ENCODE data around the gene PPFIBP1. TPM values are rescaled to one million over a fixed set of nuclear protein-coding genes. Genes with fewer than 3 reads are reported as not detected.

PPFIBP1 gene
- polyA plus RNA-seq, 1 experiment = 47.5 TPM

DNA sequence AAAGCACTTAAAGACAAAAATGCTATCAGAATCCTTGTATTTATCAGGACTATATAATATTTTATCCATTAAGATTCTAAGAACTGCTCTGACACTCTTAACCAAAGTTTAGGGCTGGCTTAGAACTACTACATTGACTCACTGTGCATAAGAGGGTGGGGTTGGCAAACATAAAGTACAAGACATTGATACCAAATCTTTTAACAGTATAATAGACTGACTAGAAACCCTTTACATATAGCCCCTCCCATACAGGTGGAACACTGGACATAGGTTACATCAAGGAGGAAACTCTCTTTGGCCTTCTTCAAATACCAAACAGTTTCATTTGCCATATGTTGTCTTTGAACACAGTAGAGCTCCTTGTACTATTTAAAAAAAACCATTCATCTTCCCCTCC lies 156.6 kb downstream of the PPFIBP1 start:
- H3K27me3 ChIP-seq (ENCODE audit: control insufficient read depth, insufficient read depth, low read length) = no peaks in the 10 kb centered on the region
- DNase-seq (ENCODE audit: low read depth) = no peak
- peaks cover 13% of the 10 kb centered on the region for H3K36me3 ChIP-seq (ENCODE audit: control insufficient read depth, insufficient read depth, low read length)
- ChIA-PET POLR2A (no interaction called here), CTCF (interaction anchor here (0.5 kb wide), 1 partner anchor 22 kb away, joined by 3 read pairs; no protein-coding TSS in a partner anchor)
- TF ChIP-seq, protein P1, sequence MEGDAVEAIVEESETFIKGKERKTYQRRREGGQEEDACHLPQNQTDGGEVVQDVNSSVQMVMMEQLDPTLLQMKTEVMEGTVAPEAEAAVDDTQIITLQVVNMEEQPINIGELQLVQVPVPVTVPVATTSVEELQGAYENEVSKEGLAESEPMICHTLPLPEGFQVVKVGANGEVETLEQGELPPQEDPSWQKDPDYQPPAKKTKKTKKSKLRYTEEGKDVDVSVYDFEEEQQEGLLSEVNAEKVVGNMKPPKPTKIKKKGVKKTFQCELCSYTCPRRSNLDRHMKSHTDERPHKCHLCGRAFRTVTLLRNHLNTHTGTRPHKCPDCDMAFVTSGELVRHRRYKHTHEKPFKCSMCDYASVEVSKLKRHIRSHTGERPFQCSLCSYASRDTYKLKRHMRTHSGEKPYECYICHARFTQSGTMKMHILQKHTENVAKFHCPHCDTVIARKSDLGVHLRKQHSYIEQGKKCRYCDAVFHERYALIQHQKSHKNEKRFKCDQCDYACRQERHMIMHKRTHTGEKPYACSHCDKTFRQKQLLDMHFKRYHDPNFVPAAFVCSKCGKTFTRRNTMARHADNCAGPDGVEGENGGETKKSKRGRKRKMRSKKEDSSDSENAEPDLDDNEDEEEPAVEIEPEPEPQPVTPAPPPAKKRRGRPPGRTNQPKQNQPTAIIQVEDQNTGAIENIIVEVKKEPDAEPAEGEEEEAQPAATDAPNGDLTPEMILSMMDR (IDR thresholded peaks at IDR 0.05; ENCODE audit: insufficient read depth, low read depth, low read length) = no peak
- H3K4me3 ChIP-seq (ENCODE audit: low read depth, low read length) = no peak overlapping the region

DNA sequence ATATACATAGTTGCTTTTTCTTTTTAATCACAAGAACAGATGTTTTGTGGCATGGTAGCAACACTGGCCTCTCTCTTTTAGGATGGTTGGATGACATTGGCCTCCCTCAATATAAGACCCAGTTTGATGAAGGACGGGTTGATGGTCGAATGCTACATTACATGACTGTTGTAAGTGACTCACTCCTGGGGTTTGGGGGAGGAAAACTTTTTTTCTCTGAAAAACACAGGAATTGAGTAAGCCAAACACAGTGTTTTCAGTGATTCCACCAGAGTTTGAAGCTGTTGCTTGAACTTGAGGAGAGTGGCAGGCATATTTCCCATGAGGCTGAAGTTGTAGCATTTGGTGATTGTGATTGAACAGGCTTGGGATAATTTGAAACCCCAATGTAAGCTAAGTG lies 158.5 kb downstream of the PPFIBP1 start:
- ChIA-PET POLR2A (no interaction called here), CTCF (interaction anchor here (0.9 to 1.3 kb wide), 2 partner anchors 10 to 21 kb away, joined by 3 to 5 read pairs; no protein-coding TSS in a partner anchor)
- Histone ChIP-seq H3K27me3 (ENCODE audit: control insufficient read depth, insufficient read depth, low read length) (no peaks in the 10 kb centered on the region), H3K4me3 (ENCODE audit: low read depth, low read length) (no peak overlapping the region), H3K36me3 (ENCODE audit: control insufficient read depth, insufficient read depth, low read length) (peaks cover 6% of the 10 kb centered on the region)
- TF ChIP-seq, protein P1 (IDR thresholded peaks at IDR 0.05; ENCODE audit: insufficient read depth, low read depth, low read length) = no peak
- no peak for DNase-seq (ENCODE audit: low read depth)

DNA sequence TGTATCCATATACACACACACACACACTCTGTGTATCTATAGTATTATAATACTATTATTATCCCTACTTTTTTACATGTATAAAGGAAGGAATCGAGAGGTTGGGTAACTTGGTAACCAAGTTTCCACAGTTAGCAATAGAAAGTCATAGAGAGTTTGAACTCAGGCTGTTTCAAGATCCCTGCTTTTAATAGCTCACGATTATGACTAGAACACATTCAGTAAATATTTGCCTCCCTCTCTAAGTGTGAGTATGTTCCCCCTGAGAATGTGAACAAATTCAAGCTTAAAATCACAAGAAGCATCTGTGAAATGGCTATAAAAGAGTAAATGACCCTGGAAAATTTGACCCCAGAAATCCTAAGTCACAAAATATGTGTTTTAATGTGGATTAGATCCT lies 161.3 kb downstream of the PPFIBP1 start:
- DNase-seq (ENCODE audit: low read depth) = no peak
- ChIA-PET CTCF (no interaction called here), POLR2A (no interaction called here)
- TF ChIP-seq, protein P1 (IDR thresholded peaks at IDR 0.05; ENCODE audit: insufficient read depth, low read depth, low read length) = no peak
- Histone ChIP-seq H3K27me3 (ENCODE audit: control insufficient read depth, insufficient read depth, low read length) (no peaks in the 10 kb centered on the region), H3K36me3 (ENCODE audit: control insufficient read depth, insufficient read depth, low read length) (peaks cover 12% of the 10 kb centered on the region), H3K4me3 (ENCODE audit: low read depth, low read length) (no peak overlapping the region)

DNA sequence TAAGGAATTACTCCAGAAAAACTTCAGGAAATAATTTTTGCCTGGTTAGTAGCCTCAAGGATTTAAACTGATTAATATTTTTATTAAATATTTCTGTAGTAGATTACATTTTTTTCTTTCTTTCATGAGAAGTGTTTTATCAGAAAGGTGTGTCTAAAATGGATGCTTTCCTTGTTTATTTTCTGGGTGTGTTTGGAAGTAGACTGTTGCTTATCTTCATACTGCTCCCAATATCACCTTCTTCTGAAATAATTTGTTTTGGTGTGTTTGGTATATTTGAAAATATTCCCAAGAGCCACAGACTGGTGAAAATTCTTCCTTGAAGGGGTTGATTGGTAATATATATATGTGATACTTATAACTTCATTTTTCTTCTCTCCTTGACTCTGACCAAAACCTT lies 162.1 kb downstream of the PPFIBP1 start:
- POLR2A ChIA-PET = no interaction called here
- H3K36me3 ChIP-seq (ENCODE audit: control insufficient read depth, insufficient read depth, low read length) = peaks cover 14% of the 10 kb centered on the region
- CTCF ChIA-PET = no interaction called here

DNA sequence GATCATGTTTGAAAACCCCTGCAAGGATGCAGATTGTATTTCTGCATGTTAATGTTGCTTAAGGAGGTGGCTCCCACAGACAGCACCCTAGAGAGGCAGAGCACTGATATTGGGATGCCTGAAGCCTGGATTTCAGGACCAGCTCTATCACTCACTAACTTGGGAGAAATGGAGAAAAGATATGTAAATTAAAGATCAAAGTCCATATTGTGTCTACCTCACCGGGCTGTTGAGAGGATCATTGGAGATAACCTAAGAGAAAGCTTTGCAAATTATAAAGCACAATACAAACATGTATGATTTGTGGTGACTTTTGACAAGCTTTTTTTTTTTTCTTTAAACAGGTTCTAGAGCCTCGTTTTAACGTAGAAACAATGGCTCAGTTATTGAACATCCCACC lies 164.7 kb downstream of the PPFIBP1 start:
- no peak for DNase-seq (ENCODE audit: low read depth)
- CTCF ChIA-PET = interaction anchor here (1.2 kb wide), 1 partner anchor 18 kb away, joined by 3 read pairs; no protein-coding TSS in a partner anchor
- POLR2A ChIA-PET = no interaction called here
- Histone ChIP-seq H3K27me3 (ENCODE audit: control insufficient read depth, insufficient read depth, low read length) (no peaks in the 10 kb centered on the region), H3K4me3 (ENCODE audit: low read depth, low read length) (no peak overlapping the region), H3K36me3 (ENCODE audit: control insufficient read depth, insufficient read depth, low read length) (peaks cover 17% of the 10 kb centered on the region)
- TF ChIP-seq, protein P1 (IDR thresholded peaks at IDR 0.05; ENCODE audit: insufficient read depth, low read depth, low read length) = no peak

More for the DNA sequence above, 162.1 kb downstream of the PPFIBP1 start:
- DNase-seq (ENCODE audit: low read depth) = no peak
- no peaks in the 10 kb centered on the region for H3K27me3 ChIP-seq (ENCODE audit: control insufficient read depth, insufficient read depth, low read length)
- TF ChIP-seq, protein P1 (IDR thresholded peaks at IDR 0.05; ENCODE audit: insufficient read depth, low read depth, low read length) = no peak
- H3K4me3 ChIP-seq (ENCODE audit: low read depth, low read length) = no peak overlapping the region
